Ureter (tissue), 1 donor: ENCODE results near the gene EPS8L3. TPM values are rescaled to one million over a fixed set of nuclear protein-coding genes. Genes with fewer than 3 reads are reported as not detected.
A peak's percentile ranks its signal among the peaks of the same experiment; 100 is the strongest.

Experiments
- DNase-seq: peaks from one replicate; pipeline ENCODE4 v3.0.0-alpha.2; 2020; ENCODE audit warnings: low spot score
- total RNA-seq: library from RNA; stranded (reverse); gene quantifications from one replicate; pipeline ENCODE4 v1.2.4, GENCODE V29; 2023
- donor health status: DM: yes; HTN: yes; CAD: no.

EPS8L3 gene
- 0.55 TPM for total RNA-seq

- DNase-seq = peak; percentile 41
Measured at GRCh38 chr1:109763646-109764415, at the start of gene EPS8L3. EPS8L3 (minus strand) TSS chr1:109763923; CDS start chr1:109761749, 2,174 bp downstream.

GRCh38 chr1:109812691-109813393 lies 49.1 kb upstream of the EPS8L3 start:
- DNase-seq = no peak

GRCh38 chr1:109808703-109809102 lies 45.0 kb upstream of the EPS8L3 start:
- DNase-seq = no peak

- no peak for DNase-seq
Measured at GRCh38 chr1:109807822-109808680, 44.3 kb upstream of the EPS8L3 start.

- no peak for DNase-seq
Measured at GRCh38 chr1:109807402-109807801, 43.7 kb upstream of the EPS8L3 start.

- no peak for DNase-seq
Measured at GRCh38 chr1:109806733-109807400, 43.1 kb upstream of the EPS8L3 start.

- no peak for DNase-seq
Measured at GRCh38 chr1:109805486-109806165, 41.9 kb upstream of the EPS8L3 start.

GRCh38 chr1:109804660-109805059 lies 40.9 kb upstream of the EPS8L3 start:
- DNase-seq = no peak

- no peak for DNase-seq
Measured at GRCh38 chr1:109803901-109804331, 40.2 kb upstream of the EPS8L3 start.

- no peak for DNase-seq
Measured at GRCh38 chr1:109802901-109803561, 39.3 kb upstream of the EPS8L3 start.

GRCh38 chr1:109802136-109802900 lies 38.6 kb upstream of the EPS8L3 start:
- DNase-seq = no peak

- DNase-seq = no peak
Measured at GRCh38 chr1:109801791-109802135, 38.0 kb upstream of the EPS8L3 start.

- DNase-seq = no peak
Measured at GRCh38 chr1:109800291-109800690, 36.6 kb upstream of the EPS8L3 start.

- DNase-seq = no peak
Measured at GRCh38 chr1:109799445-109799844, 35.7 kb upstream of the EPS8L3 start.

GRCh38 chr1:109797303-109797595 lies 33.5 kb upstream of the EPS8L3 start:
- peak; percentile 22 for DNase-seq

GRCh38 chr1:109796484-109797302 lies 33.0 kb upstream of the EPS8L3 start:
- peak; percentile 43 for DNase-seq

GRCh38 chr1:109794319-109795132 lies 30.8 kb upstream of the EPS8L3 start:
- peak; percentile 35 for DNase-seq
